Activated CD4-positive, alpha-beta memory T cell treated with anti-CD3 and anti-CD28 coated beads, Interleukin-2, amount 10 ng/mL, durations not matched to agents 7 days and 5 days (primary cell): Measurements from ENCODE around the gene ZNF22. TPM values are rescaled to one million over a fixed set of nuclear protein-coding genes. Genes with fewer than 3 reads are reported as not detected.
A peak's percentile ranks its signal among the peaks of the same experiment; 100 is the strongest.

Source experiments
- CTCF ChIA-PET: fragments of 350-600 bp; sonication (Branson Sonifier 250); formaldehyde crosslinking; loops from one replicate; lab custom pipeline; 2021; ENCODE audit warnings: antibody characterized with exemption, inconsistent platforms; lab: Charles Lee
- POLR2A ChIA-PET: fragments of 350-600 bp; sonication (Branson Sonifier 250); formaldehyde crosslinking; loops from one replicate; lab custom pipeline; 2021; ENCODE audit warnings: antibody characterized with exemption; lab: Charles Lee
- DNase-seq: peaks from one replicate; pipeline ENCODE4 v3.0.0-alpha.2; 2020
- H3K27ac Mint-ChIP-seq: one replicate; pipeline ENCODE4 v1.8.0; 2021; ENCODE audit warnings: mild to moderate bottlenecking, mixed read lengths
- H3K27me3 Mint-ChIP-seq: one replicate; pipeline ENCODE4 v1.8.0; 2021; ENCODE audit warnings: mixed read lengths
- H3K36me3 Mint-ChIP-seq: one replicate; pipeline ENCODE4 v1.8.0; 2021; ENCODE audit warnings: low read depth, mixed read lengths
- H3K4me1 Mint-ChIP-seq: one replicate; pipeline ENCODE4 v1.8.0; 2021; ENCODE audit warnings: mixed read lengths
- H3K4me3 Mint-ChIP-seq: one replicate; pipeline ENCODE4 v1.8.0; 2021; ENCODE audit warnings: mild to moderate bottlenecking, mixed read lengths
- H3K9me3 Mint-ChIP-seq: one replicate; pipeline ENCODE4 v1.8.0; 2021; ENCODE audit warnings: mixed read lengths
- total RNA-seq, 2 experiments: library from RNA; stranded (reverse); gene quantifications; one replicate each; pipeline ENCODE4 v1.2.3, GENCODE V29; 2021

Gene ZNF22
- total RNA-seq, 2 experiments from 2014 or later, result 22.9 to 24.7 TPM

DNA sequence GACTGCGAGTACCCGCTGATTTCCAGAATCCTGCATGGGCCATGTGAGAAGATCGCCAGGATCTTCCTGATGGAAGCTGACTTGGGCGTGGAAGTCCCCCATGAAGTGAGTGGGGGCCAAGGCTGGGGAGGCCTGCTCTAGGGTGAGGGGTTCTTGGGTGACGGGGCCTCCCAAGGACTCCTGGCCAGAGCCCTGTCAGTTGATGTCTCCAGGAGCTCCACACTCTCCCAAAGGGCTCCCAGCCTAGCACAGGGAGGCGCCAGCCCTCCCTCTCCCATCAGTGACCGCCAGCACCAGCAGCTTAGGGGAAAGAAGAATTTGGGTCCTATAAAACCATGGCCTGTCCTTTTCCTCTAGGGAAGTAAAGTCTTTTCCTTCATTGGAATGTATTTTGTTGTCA is 9.8 kb upstream of the ZNF22 start:
- peak; percentile 5 for DNase-seq
- H3K9me3 Mint-ChIP-seq, result no peaks in the 10 kb centered on the region
- POLR2A ChIA-PET, result no interaction called here
- peaks cover 18% of the 10 kb centered on the region for H3K4me1 Mint-ChIP-seq
- no peaks in the 10 kb centered on the region for H3K36me3 Mint-ChIP-seq
- no peak overlapping the region for H3K27ac Mint-ChIP-seq
- H3K27me3 Mint-ChIP-seq, result peaks cover 6% of the 10 kb centered on the region
- CTCF ChIA-PET, result interaction anchor here (1.3 kb wide), 1 partner anchor 11 kb away, joined by 3 read pairs; no protein-coding TSS in a partner anchor
- no peak overlapping the region for H3K4me3 Mint-ChIP-seq

DNA sequence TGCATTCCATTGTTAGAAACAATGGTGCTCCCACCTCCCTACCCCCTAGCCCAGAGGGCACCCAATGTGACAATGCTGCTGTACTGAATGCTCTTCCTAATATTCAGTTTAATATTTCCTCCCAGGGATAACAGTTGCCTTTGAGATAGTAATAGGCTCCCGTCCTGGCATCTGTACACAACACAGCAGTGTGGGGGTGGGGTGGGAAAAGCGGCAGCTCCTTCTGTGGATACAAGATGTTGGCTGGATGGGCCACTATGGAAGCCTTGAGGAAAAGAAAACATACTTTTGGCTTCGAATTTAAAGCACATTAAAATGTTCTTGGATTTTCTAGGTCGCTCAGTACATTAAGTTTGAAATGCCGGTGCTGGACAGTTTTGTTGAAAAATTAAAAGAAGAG is 9.2 kb upstream of the ZNF22 start:
- Mint-ChIP-seq H3K4me3 (no peak overlapping the region), H3K4me1 (peaks cover 22% of the 10 kb centered on the region), H3K36me3 (no peaks in the 10 kb centered on the region), H3K9me3 (no peaks in the 10 kb centered on the region), H3K27me3 (peaks cover 6% of the 10 kb centered on the region), H3K27ac (no peak overlapping the region)
- ChIA-PET CTCF (no interaction called here), POLR2A (interaction anchor here (1.8 kb wide), 1 partner anchor 10 kb away, joined by 6 read pairs; no protein-coding TSS in a partner anchor)
- no peak for DNase-seq

DNA sequence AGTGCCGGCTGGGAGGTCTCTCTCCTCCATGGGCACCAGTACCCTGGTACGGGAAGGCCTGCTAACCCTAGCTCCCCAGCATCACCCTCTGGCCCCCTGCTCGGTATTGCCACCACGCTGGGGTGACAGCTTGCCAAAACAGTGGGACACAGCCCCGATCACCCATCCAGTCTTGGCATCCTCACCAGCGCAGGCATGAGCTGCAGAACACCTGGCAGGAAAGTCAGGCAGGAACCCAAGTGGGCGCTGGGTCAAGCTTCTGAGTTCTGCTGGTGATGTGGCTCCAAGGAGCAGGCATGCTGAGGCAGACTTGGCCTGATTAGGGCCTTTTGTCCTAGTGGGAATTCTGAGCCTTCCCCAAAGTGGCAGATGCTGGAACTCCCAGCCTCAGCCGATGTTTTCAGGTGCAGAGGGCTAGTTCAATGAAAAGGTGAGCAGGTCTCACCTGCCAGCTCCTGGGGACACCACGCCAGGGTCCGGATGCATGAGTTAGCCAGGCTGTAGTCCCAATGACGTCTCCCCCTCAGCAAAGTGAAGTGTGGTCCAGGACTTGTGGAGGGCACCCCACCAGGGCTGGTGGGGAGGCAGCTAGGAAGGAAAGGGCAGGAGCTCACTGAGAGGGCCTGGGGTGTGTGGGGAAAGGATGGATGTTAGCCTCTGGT is 8.5 kb upstream of the ZNF22 start:
- peaks cover 6% of the 10 kb centered on the region for H3K27me3 Mint-ChIP-seq
- H3K4me1 Mint-ChIP-seq, result peaks cover 26% of the 10 kb centered on the region
- H3K9me3 Mint-ChIP-seq, result no peaks in the 10 kb centered on the region
- no peak overlapping the region for H3K27ac Mint-ChIP-seq
- peak; percentile 9 for DNase-seq
- no peak overlapping the region for H3K4me3 Mint-ChIP-seq
- ChIA-PET POLR2A (interaction anchor here (1.8 kb wide), 1 partner anchor 9 kb away, joined by 6 read pairs; no protein-coding TSS in a partner anchor), CTCF (no interaction called here)
- no peaks in the 10 kb centered on the region for H3K36me3 Mint-ChIP-seq

DNA sequence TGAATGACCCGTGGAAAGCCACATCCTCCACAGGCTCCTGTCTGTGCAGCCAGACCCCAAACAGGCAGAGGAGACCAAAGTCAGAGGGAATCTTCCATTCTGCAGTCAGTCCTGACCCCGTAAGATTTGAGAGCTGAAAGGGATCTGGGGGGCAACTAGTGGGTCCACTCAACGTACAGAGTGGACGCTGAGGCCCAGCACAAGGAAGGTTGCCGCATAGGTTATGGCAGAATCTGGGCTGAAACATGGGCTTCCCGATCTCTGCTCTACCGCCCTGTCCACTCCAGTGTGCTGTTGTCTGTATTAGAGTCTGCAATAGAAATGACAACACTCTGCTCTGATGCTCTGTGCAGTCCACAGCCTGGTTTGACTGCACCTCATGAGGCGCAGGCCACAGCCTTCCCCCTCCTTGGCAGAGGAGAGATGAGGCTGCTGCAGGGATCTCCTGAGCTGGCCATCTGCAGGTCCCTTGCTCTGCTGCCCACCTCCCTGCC is 7.9 kb upstream of the ZNF22 start:
- H3K27me3 Mint-ChIP-seq, result peaks cover 6% of the 10 kb centered on the region
- no peaks in the 10 kb centered on the region for H3K9me3 Mint-ChIP-seq
- H3K4me3 Mint-ChIP-seq, result no peak overlapping the region
- DNase-seq, result no peak
- POLR2A ChIA-PET, result interaction anchor here (1.8 kb wide), 1 partner anchor 9 kb away, joined by 6 read pairs; no protein-coding TSS in a partner anchor
- no peak overlapping the region for H3K27ac Mint-ChIP-seq
- peaks cover 27% of the 10 kb centered on the region for H3K4me1 Mint-ChIP-seq
- H3K36me3 Mint-ChIP-seq, result no peaks in the 10 kb centered on the region
- CTCF ChIA-PET, result no interaction called here

DNA sequence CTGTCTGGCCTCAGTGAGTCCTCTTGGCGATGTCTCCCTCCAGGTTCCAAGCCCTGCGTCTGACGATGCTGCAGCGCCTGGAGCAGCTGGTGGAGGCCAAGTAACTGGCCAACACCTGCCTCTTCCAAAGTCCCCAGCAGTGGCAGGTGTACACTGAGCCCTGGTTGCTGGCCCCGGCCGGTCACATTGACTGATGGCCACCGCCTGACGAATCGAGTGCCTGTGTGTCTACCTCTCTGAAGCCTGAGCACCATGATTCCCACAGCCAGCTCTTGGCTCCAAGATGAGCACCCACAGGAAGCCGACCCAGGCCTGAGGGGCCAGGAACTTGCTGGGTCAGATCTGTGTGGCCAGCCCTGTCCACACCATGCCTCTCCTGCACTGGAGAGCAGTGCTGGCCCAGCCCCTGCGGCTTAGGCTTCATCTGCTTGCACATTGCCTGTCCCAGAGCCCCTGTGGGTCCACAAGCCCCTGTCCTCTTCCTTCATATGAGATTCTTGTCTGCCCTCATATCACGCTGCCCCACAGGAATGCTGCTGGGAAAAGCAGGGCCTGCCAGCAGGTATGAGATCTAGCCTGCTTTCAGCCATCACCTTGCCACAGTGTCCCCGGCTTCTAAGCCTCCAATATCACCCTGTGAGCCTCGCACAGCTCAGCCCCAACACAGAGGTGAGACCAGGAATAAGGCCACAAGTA is 7.3 kb upstream of the ZNF22 start:
- no peak for DNase-seq
- no peak overlapping the region for H3K4me3 Mint-ChIP-seq
- H3K9me3 Mint-ChIP-seq, result no peaks in the 10 kb centered on the region
- H3K4me1 Mint-ChIP-seq, result peaks cover 27% of the 10 kb centered on the region
- H3K36me3 Mint-ChIP-seq, result no peaks in the 10 kb centered on the region
- peaks cover 10% of the 10 kb centered on the region for H3K27me3 Mint-ChIP-seq
- no peak overlapping the region for H3K27ac Mint-ChIP-seq
- ChIA-PET CTCF (interaction anchor here (1.1 kb wide), 1 partner anchor 13 kb away, joined by 4 read pairs; no protein-coding TSS in a partner anchor), POLR2A (interaction anchor here (1.8 kb wide), 1 partner anchor 8 kb away, joined by 6 read pairs; no protein-coding TSS in a partner anchor)

DNA sequence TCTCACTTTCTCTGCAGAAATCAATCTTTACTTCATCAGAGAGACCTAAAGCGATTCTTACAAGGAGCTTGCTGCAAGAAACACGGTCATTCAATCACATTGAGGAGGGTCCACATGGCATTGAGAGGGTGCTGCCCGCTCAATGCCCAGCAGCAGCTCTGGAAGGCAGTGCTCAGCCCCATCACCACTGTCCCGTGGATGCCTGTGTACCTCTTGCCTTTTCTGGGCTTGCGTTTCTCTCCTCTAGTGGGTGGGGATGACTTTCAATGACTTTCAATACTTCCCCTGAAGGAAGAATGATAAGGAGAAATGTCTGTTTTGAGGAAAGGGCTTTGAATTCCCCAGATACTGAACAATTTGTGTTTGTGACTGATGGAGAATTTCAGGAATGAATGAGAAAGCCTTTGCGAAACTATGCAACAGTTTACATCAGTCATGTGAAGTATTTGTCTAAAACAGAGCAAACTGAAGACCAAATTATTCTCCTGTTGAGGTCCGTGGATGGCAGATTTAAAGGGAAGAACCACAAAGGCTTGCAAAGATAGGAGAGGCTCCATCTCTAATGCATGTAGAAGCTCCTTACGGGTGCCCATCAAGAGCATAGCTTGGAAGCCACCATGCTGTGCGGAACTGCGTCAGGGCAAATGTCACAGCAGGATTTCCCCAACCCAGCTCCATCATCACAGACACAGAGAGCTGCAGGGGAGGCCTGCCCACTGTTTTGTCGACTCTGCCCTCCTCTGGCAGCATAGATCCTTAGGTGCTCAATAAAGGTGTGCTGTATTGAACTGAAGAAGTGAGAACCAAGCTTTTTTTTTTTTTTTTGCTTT is 6.6 kb upstream of the ZNF22 start:
- no peak for DNase-seq
- POLR2A ChIA-PET, result interaction anchor here (1.1 to 1.8 kb wide), 2 partner anchors 9 to 16 kb away, joined by 3 to 5 read pairs; no protein-coding TSS in a partner anchor
- no peak overlapping the region for H3K27ac Mint-ChIP-seq

DNA sequence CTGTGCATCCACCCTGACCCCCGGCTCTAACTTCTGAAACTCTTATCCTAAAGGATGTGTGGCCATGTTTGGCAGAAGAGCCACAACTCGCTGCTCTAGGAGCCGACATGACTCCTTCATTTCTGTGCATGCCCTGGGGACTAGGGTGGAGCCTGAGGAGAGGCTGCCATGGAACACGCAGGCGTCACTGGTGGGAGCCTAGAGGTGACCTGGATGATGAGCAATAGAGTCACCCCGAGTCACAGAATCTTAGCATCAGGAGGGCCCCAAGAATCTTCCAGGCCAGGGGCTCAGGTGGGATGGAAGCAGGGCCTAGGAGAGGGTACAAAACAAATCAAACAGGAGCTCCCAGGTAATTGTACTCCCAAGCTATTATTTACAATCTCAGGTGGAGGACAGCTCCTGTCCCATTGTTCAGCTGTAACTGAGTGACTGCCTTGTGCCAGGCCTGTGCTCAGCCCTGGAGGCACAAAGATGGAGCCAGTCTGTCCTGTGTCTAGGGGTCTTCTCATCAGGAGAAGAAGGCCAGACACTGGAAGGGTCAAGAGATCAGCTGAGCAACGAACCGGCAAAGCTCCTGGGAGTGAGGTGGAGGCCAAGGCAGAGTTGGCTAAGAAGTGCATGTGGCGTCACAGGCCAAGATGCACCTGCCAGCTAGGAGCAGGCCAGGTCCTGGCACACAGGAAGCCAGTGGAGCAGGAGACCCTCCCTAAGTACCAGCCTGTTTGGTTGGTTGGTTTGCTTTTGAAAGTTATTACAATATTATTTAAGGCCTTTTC is 5.8 kb upstream of the ZNF22 start:
- Mint-ChIP-seq H3K4me3 (no peak overlapping the region), H3K9me3 (no peaks in the 10 kb centered on the region), H3K4me1 (peaks cover 30% of the 10 kb centered on the region), H3K36me3 (no peaks in the 10 kb centered on the region), H3K27ac (peak overlapping the region; percentile 37), H3K27me3 (peaks cover 8% of the 10 kb centered on the region)
- ChIA-PET POLR2A (interaction anchor here (1.0 to 1.8 kb wide), 3 partner anchors 8 to 29 kb away, joined by 3 to 5 read pairs (median 3); no protein-coding TSS in a partner anchor), CTCF (interaction anchor here (0.6 to 1.8 kb wide), 4 partner anchors 14 to 77 kb away, joined by 3 to 5 read pairs (median 4); no protein-coding TSS in a partner anchor)
- DNase-seq, result no peak

More for the DNA sequence above, 6.6 kb upstream of the ZNF22 start:
- Mint-ChIP-seq H3K9me3 (no peaks in the 10 kb centered on the region), H3K27me3 (peaks cover 8% of the 10 kb centered on the region), H3K4me1 (peaks cover 27% of the 10 kb centered on the region), H3K36me3 (no peaks in the 10 kb centered on the region), H3K4me3 (no peak overlapping the region)
- CTCF ChIA-PET, result interaction anchor here (0.6 to 1.8 kb wide), 3 partner anchors 13 to 78 kb away, joined by 3 to 5 read pairs (median 4); no protein-coding TSS in a partner anchor

DNA sequence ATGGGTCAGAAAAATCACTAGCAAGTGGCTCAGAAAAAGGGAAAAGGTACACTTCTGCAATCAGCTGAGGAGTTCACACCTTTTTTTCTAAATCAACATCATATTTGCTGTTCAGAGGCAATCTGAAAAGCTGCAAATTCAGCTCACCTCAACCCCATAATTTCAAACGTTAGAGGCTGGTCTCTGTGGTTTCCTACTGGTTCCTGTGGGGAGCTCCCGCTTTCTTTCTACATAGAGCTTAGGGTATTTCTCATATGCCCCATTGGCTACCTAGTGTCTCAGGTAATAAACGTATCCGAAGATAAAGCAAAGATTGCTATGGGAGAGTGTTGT is 5.2 kb upstream of the ZNF22 start:
- Mint-ChIP-seq H3K27ac (peak overlapping the region; percentile 37), H3K27me3 (peaks cover 10% of the 10 kb centered on the region), H3K4me3 (no peak overlapping the region), H3K4me1 (peaks cover 36% of the 10 kb centered on the region), H3K36me3 (no peaks in the 10 kb centered on the region), H3K9me3 (no peaks in the 10 kb centered on the region)
- DNase-seq, result no peak
- POLR2A ChIA-PET, result interaction anchor here (1.0 to 1.8 kb wide), 3 partner anchors 7 to 29 kb away, joined by 3 to 5 read pairs (median 3); no protein-coding TSS in a partner anchor
- CTCF ChIA-PET, result interaction anchor here (1.1 to 1.8 kb wide), 3 partner anchors 19 to 39 kb away, joined by 3 to 5 read pairs (median 3); no protein-coding TSS in a partner anchor

DNA sequence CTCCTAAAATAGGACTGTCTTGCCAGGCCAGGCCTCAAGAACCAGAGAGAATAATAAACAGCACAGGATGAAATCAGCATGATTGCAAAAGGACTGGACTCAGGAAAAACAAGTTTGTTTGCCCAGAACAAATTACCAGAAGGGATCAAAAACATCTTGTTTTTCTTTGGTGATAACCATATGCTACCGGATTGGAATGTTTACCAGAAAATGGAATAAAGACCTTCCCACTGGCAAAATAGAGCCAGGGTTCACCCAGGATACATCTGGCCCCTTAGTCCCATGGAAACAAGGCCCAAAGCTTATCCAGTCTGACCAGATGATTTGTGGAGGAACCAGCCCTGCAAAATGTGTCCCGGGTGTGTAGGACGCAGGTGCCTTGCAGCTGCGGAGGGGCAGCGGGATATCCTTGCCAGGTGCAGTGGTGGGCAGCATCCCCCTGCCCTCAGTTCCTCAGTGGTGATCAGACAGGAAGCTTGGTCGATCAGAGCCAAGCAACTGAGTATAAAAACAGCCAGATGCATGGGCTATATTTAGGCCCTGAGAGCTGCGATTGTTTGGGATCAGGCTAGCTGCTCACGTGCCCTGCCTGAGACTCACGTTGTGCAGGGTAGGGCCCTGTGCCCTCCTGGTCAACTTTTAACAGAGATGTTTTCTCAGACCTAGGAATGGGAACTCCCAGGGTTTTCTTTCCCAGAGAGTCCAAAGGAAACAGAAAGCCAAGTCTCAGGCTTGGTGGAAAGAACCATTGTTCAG is 4.6 kb upstream of the ZNF22 start:
- peak overlapping the region; percentile 37 for H3K27ac Mint-ChIP-seq
- POLR2A ChIA-PET, result interaction anchor here (1.0 to 1.8 kb wide), 2 partner anchors 18 to 30 kb away, joined by 3 to 5 read pairs; no protein-coding TSS in a partner anchor

DNA sequence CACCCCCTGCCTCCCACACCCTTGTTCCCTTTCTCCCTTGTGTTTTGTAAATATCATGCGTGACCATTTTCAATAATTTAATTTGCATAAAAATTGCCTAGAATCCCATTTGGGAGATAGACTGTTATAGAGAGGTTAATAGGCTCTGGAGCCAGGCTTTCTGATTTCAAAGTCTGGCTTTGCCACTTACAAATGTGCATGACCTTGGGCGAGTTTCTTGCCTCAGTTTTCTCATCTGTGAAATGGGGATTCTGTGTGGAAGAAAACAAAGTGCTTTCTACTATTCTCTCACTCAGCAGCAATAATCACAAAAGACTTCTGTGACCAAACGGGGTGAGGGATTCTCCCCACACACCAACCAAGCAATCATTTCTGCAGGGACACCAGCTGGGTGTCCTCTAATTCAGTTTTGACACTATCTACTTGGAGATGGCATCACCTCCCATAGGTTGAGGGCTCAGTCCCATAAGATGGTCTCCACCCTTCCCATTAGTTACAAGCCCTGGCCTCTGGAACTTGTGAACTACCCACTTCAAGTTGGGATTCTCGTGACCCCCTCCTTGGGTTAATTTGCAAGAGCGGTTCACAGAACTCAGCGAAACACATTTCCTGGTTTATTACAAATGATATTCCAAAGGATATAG is 3.5 kb upstream of the ZNF22 start:
- Mint-ChIP-seq H3K4me3 (no peak overlapping the region), H3K4me1 (peaks cover 44% of the 10 kb centered on the region), H3K27me3 (peaks cover 10% of the 10 kb centered on the region), H3K27ac (no peak overlapping the region), H3K9me3 (no peaks in the 10 kb centered on the region), H3K36me3 (peaks cover 2% of the 10 kb centered on the region)
- ChIA-PET POLR2A (no interaction called here), CTCF (no interaction called here)
- no peak for DNase-seq

More for the DNA sequence above, 4.6 kb upstream of the ZNF22 start:
- Mint-ChIP-seq H3K36me3 (no peaks in the 10 kb centered on the region), H3K4me1 (peaks cover 38% of the 10 kb centered on the region), H3K27me3 (peaks cover 10% of the 10 kb centered on the region), H3K4me3 (no peak overlapping the region), H3K9me3 (no peaks in the 10 kb centered on the region)
- CTCF ChIA-PET, result interaction anchor here (1.1 to 1.8 kb wide), 3 partner anchors 20 to 39 kb away, joined by 3 to 5 read pairs (median 3); no protein-coding TSS in a partner anchor
- DNase-seq, result no peak

DNA sequence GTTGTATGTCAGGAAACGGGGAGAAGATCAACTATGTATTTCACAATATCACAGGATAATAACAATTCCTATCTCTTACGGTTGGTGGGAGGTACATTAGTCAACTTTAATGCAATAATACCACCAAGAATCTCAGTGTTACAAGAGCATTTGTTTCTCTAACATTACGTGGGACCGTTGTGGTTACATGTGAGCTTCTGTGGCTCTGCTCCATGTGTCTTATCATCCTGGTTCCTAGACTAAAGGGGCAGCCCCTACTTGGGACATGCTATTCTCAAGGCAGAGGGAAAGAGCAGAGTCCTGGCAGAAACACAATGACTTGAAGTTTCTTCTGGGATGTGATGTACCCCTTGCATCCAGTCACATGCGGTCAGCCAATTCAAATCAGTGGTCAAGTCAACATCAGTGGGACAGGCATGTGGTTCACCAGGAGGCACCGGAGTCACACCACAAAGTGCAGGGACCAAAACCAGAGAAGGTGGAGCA is 2.5 kb upstream of the ZNF22 start:
- H3K36me3 Mint-ChIP-seq, result peaks cover 12% of the 10 kb centered on the region
- H3K4me1 Mint-ChIP-seq, result peaks cover 52% of the 10 kb centered on the region
- peaks cover 10% of the 10 kb centered on the region for H3K27me3 Mint-ChIP-seq
- ChIA-PET POLR2A (no interaction called here), CTCF (no interaction called here)
- peaks cover 8% of the 10 kb centered on the region for H3K9me3 Mint-ChIP-seq
- no peak for DNase-seq
- H3K4me3 Mint-ChIP-seq, result no peak overlapping the region
- H3K27ac Mint-ChIP-seq, result no peak overlapping the region
